Activated naive CD4-positive, alpha-beta T cell treated with anti-CD3 and anti-CD28 coated beads, Interleukin-2, amount 50 U/mL, for 24 hours (primary cell): ENCODE data around the gene LIX1L.
"Not testable (repeated sequence)": the region's sequence is repeated elsewhere in the genome, so short reads cannot be mapped to it uniquely, and the experiment has no call there.

Experiments used
- H3K27ac Mint-ChIP-seq: one replicate; pipeline ENCODE4 v1.8.0; 2021; ENCODE audit warnings: mild to moderate bottlenecking, mixed read lengths
- H3K27me3 Mint-ChIP-seq: one replicate; pipeline ENCODE4 v1.8.0; 2021; ENCODE audit warnings: mixed read lengths
- H3K36me3 Mint-ChIP-seq: one replicate; pipeline ENCODE4 v1.8.0; 2021; ENCODE audit warnings: mixed read lengths
- H3K4me1 Mint-ChIP-seq: one replicate; pipeline ENCODE4 v1.8.0; 2021; ENCODE audit warnings: mixed read lengths
- H3K4me3 Mint-ChIP-seq: one replicate; pipeline ENCODE4 v1.8.0; 2021; ENCODE audit warnings: mild to moderate bottlenecking, mixed read lengths
- H3K9me3 Mint-ChIP-seq: one replicate; pipeline ENCODE4 v1.8.0; 2021; ENCODE audit warnings: mixed read lengths

LIX1L gene

GRCh38 chr1:145937436-145937835, 20.4 kb downstream of the LIX1L start:
- no peak overlapping the region for H3K4me3 Mint-ChIP-seq
- peaks cover 19% of the 10 kb centered on the region for H3K4me1 Mint-ChIP-seq
- no peak overlapping the region for H3K27ac Mint-ChIP-seq
- no peaks in the 10 kb centered on the region for H3K27me3 Mint-ChIP-seq
- peaks cover 4% of the 10 kb centered on the region for H3K36me3 Mint-ChIP-seq
- no peaks in the 10 kb centered on the region for H3K9me3 Mint-ChIP-seq

- peak overlapping the region; percentile 30 for H3K27ac Mint-ChIP-seq
- peaks cover 6% of the 10 kb centered on the region for H3K36me3 Mint-ChIP-seq
- H3K27me3 Mint-ChIP-seq = no peaks in the 10 kb centered on the region
Observed at GRCh38 chr1:145936247-145936646, 21.6 kb downstream of the LIX1L start.

GRCh38 chr1:145935708-145936107, 22.1 kb downstream of the LIX1L start:
- Mint-ChIP-seq H3K4me1 (peaks cover 31% of the 10 kb centered on the region), H3K36me3 (peaks cover 7% of the 10 kb centered on the region), H3K4me3 (no peak overlapping the region), H3K9me3 (no peaks in the 10 kb centered on the region), H3K27me3 (no peaks in the 10 kb centered on the region), H3K27ac (peak overlapping the region; percentile 4)

More at GRCh38 chr1:145936247-145936646, 21.6 kb downstream of the LIX1L start:
- Mint-ChIP-seq H3K9me3 (no peaks in the 10 kb centered on the region), H3K4me1 (peaks cover 26% of the 10 kb centered on the region), H3K4me3 (no peak overlapping the region)

- not testable (repeated sequence) for H3K36me3 Mint-ChIP-seq, H3K27me3 Mint-ChIP-seq, H3K9me3 Mint-ChIP-seq
- Mint-ChIP-seq H3K4me1 (peaks cover 39% of the 10 kb centered on the region), H3K4me3 (peak overlapping the region; percentile 71), H3K27ac (peak overlapping the region; percentile 93)
Observed at GRCh38 chr1:145932522-145933009, 25.3 kb downstream of the LIX1L start.

GRCh38 chr1:145927916-145928643, 29.7 kb downstream of the LIX1L start:
- peak overlapping the region; percentile 88 for H3K27ac Mint-ChIP-seq
- H3K4me3 Mint-ChIP-seq = peak overlapping the region; percentile 82
- H3K9me3 Mint-ChIP-seq = no peaks in the 10 kb centered on the region
- H3K4me1 Mint-ChIP-seq = peaks cover 38% of the 10 kb centered on the region
- peaks cover 6% of the 10 kb centered on the region for H3K36me3 Mint-ChIP-seq
- H3K27me3 Mint-ChIP-seq = no peaks in the 10 kb centered on the region

- Mint-ChIP-seq H3K36me3 (peaks cover 6% of the 10 kb centered on the region), H3K27me3 (no peaks in the 10 kb centered on the region), H3K4me3 (peak within 1 kb of the TSS; percentile 82), H3K4me1 (peaks cover 30% of the 10 kb centered on the region), H3K27ac (peak within 1 kb of the TSS; percentile 12), H3K9me3 (no peaks in the 10 kb centered on the region)
Observed at GRCh38 chr1:145927063-145927886, 30.5 kb downstream of the LIX1L start, which contains the start of gene RBM8A. TSS of gene RBM8A (minus strand) at chr1:145927484. CDS start at chr1:145927426, 58 bp downstream.

- Mint-ChIP-seq H3K4me3 (no peak overlapping the region), H3K4me1 (peaks cover 25% of the 10 kb centered on the region), H3K36me3 (peaks cover 5% of the 10 kb centered on the region), H3K27ac (no peak overlapping the region), H3K9me3 (no peaks in the 10 kb centered on the region), H3K27me3 (no peaks in the 10 kb centered on the region)
Observed at GRCh38 chr1:145926686-145927062, 31.1 kb downstream of the LIX1L start.

GRCh38 chr1:145922266-145922665, 35.6 kb downstream of the LIX1L start:
- no peaks in the 10 kb centered on the region for H3K9me3 Mint-ChIP-seq
- peaks cover 35% of the 10 kb centered on the region for H3K4me1 Mint-ChIP-seq
- no peak overlapping the region for H3K4me3 Mint-ChIP-seq
- H3K36me3 Mint-ChIP-seq = peaks cover 5% of the 10 kb centered on the region
- no peak overlapping the region for H3K27ac Mint-ChIP-seq
- H3K27me3 Mint-ChIP-seq = no peaks in the 10 kb centered on the region

- not testable (repeated sequence) for H3K27me3 Mint-ChIP-seq, H3K9me3 Mint-ChIP-seq
- peak overlapping the region; percentile 97 for H3K4me3 Mint-ChIP-seq
- peak overlapping the region; percentile 46 for H3K27ac Mint-ChIP-seq
- peaks cover 43% of the 10 kb centered on the region for H3K4me1 Mint-ChIP-seq
- H3K36me3 Mint-ChIP-seq = peaks cover 15% of the 10 kb centered on the region
Observed at GRCh38 chr1:145920297-145920696, 37.5 kb downstream of the LIX1L start.

- H3K9me3 Mint-ChIP-seq = no peaks in the 10 kb centered on the region
- peaks cover 50% of the 10 kb centered on the region for H3K4me1 Mint-ChIP-seq
- peak overlapping the region; percentile 97 for H3K4me3 Mint-ChIP-seq
- no peaks in the 10 kb centered on the region for H3K27me3 Mint-ChIP-seq
- peaks cover 19% of the 10 kb centered on the region for H3K36me3 Mint-ChIP-seq
- peak overlapping the region; percentile 96 for H3K27ac Mint-ChIP-seq
Observed at GRCh38 chr1:145918992-145919939, 38.6 kb downstream of the LIX1L start.

- Mint-ChIP-seq H3K9me3 (no peaks in the 10 kb centered on the region), H3K4me1 (peaks cover 57% of the 10 kb centered on the region), H3K27me3 (no peaks in the 10 kb centered on the region), H3K27ac (peak within 1 kb of the TSS; percentile 96), H3K36me3 (peaks cover 20% of the 10 kb centered on the region), H3K4me3 (peak within 1 kb of the TSS; percentile 97)
Observed at GRCh38 chr1:145918144-145918991, 39.4 kb downstream of the LIX1L start, which contains the start of gene PEX11B. TSS of gene PEX11B (minus strand) at chr1:145918717. CDS start at chr1:145918688, 29 bp downstream.

- peak overlapping the region; percentile 96 for H3K27ac Mint-ChIP-seq
- H3K4me1 Mint-ChIP-seq = peaks cover 57% of the 10 kb centered on the region
- H3K36me3 Mint-ChIP-seq = peaks cover 20% of the 10 kb centered on the region
- H3K9me3 Mint-ChIP-seq = no peaks in the 10 kb centered on the region
- peak overlapping the region; percentile 97 for H3K4me3 Mint-ChIP-seq
- no peaks in the 10 kb centered on the region for H3K27me3 Mint-ChIP-seq
Observed at GRCh38 chr1:145917595-145917994, 40.2 kb downstream of the LIX1L start.

- Mint-ChIP-seq H3K27ac (peak overlapping the region; percentile 94), H3K4me1 (peaks cover 57% of the 10 kb centered on the region), H3K27me3 (no peaks in the 10 kb centered on the region), H3K4me3 (peak overlapping the region; percentile 97), H3K9me3 (no peaks in the 10 kb centered on the region), H3K36me3 (peaks cover 20% of the 10 kb centered on the region)
Observed at GRCh38 chr1:145916745-145917144, 41.1 kb downstream of the LIX1L start.

GRCh38 chr1:145912128-145912641, 45.6 kb downstream of the LIX1L start:
- no peaks in the 10 kb centered on the region for H3K27me3 Mint-ChIP-seq
- no peak overlapping the region for H3K4me3 Mint-ChIP-seq
- no peak overlapping the region for H3K27ac Mint-ChIP-seq
- peaks cover 35% of the 10 kb centered on the region for H3K4me1 Mint-ChIP-seq
- no peaks in the 10 kb centered on the region for H3K9me3 Mint-ChIP-seq
- peaks cover 17% of the 10 kb centered on the region for H3K36me3 Mint-ChIP-seq
